Measurements from ENCODE around the gene PPIF.

DNA sequence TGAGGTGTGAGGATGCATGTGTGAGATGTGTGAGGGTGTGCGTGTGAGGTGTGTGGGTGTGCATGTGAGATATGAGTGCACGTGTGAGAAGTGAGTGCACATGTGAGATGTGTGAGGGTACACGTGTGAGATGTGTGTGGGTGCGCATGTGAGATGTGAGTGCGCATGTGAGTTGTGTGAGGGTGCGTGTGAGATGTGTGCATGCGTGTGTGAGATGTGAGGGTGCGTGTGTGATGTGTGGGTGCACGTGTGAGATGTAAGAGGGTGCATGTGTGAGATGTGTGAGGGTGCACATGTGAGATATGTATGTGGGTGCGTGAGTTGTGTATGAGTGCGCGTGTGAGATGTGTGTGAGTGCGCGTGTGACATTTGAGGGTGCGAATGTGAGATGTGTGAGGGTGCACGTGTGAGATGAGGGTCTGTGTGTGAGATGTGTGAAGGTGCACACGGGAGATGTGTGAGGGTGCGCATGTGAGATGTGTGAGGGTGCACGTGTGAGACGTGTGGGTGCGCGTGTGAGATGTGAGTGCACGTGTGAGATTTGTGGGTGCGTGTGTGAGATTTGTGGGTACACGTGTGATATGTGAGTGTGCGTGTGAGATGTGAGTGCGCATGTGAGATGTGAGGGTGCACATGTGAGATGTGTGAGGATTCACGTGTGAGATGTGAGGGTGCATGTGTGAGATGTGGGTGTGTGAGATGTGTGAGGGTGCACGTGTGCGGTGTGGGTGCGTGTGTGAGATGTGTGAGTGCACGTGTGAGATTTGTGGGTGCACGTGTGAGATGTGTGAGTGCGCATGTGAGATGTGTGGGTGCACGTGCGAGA, 30.5 kb downstream of the PPIF start:
- TF ChIP-seq CTCF (tag by site-specific recombination; IDR thresholded peaks at IDR 0.05) = no peak
- TF ChIP-seq ZNF76 (tag by site-specific recombination; IDR thresholded peaks at IDR 0.05; ENCODE audit: borderline replicate concordance, low read depth) = no peak
- no peak for TF ChIP-seq YY1 (tag by site-specific recombination; IDR thresholded peaks at IDR 0.05)
- TF ChIP-seq ZNF121 (tag by site-specific recombination; IDR thresholded peaks at IDR 0.05) = no peak
- TF ChIP-seq ZNF639 (tag by site-specific recombination; IDR thresholded peaks at IDR 0.05) = no peak
- TF ChIP-seq, protein P1, sequence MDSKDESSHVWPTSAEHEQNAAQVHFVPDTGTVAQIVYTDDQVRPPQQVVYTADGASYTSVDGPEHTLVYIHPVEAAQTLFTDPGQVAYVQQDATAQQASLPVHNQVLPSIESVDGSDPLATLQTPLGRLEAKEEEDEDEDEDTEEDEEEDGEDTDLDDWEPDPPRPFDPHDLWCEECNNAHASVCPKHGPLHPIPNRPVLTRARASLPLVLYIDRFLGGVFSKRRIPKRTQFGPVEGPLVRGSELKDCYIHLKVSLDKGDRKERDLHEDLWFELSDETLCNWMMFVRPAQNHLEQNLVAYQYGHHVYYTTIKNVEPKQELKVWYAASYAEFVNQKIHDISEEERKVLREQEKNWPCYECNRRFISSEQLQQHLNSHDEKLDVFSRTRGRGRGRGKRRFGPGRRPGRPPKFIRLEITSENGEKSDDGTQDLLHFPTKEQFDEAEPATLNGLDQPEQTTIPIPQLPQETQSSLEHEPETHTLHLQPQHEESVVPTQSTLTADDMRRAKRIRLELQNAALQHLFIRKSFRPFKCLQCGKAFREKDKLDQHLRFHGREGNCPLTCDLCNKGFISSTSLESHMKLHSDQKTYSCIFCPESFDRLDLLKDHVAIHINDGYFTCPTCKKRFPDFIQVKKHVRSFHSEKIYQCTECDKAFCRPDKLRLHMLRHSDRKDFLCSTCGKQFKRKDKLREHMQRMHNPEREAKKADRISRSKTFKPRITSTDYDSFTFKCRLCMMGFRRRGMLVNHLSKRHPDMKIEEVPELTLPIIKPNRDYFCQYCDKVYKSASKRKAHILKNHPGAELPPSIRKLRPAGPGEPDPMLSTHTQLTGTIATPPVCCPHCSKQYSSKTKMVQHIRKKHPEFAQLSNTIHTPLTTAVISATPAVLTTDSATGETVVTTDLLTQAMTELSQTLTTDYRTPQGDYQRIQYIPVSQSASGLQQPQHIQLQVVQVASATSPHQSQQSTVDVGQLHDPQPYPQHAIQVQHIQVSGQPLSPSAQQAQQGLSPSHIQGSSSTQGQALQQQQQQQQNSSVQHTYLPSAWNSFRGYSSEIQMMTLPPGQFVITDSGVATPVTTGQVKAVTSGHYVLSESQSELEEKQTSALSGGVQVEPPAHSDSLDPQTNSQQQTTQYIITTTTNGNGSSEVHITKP (tag by site-specific recombination; IDR thresholded peaks at IDR 0.05) = no peak
- no peak for TF ChIP-seq ZNF202 (tag by site-specific recombination; IDR thresholded peaks at IDR 0.05; ENCODE audit: borderline replicate concordance)
- no peak for TF ChIP-seq ZNF239 (tag by site-specific recombination; IDR thresholded peaks at IDR 0.05)
- no peak for TF ChIP-seq ZNF157 (tag by site-specific recombination; IDR thresholded peaks at IDR 0.05)
- no peak for TF ChIP-seq ZBTB44 (tag by site-specific recombination; IDR thresholded peaks at IDR 0.05)
- no peak; the same call in 1 of the 2 replicates for TF ChIP-seq ZBTB10 (tag by site-specific recombination; IDR thresholded peaks at IDR 0.05)
- TF ChIP-seq, protein P2, sequence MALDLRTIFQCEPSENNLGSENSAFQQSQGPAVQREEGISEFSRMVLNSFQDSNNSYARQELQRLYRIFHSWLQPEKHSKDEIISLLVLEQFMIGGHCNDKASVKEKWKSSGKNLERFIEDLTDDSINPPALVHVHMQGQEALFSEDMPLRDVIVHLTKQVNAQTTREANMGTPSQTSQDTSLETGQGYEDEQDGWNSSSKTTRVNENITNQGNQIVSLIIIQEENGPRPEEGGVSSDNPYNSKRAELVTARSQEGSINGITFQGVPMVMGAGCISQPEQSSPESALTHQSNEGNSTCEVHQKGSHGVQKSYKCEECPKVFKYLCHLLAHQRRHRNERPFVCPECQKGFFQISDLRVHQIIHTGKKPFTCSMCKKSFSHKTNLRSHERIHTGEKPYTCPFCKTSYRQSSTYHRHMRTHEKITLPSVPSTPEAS (tag by site-specific recombination; IDR thresholded peaks at IDR 0.05) = no peak; the same call in 1 of the 2 replicates
- no peak for TF ChIP-seq ZNF561 (tag by site-specific recombination; IDR thresholded peaks at IDR 0.05; ENCODE audit: borderline replicate concordance)
